ENCODE results near the gene PDP2. TPM values are rescaled to one million over a fixed set of nuclear protein-coding genes. Genes with fewer than 3 reads are reported as not detected.

PDP2 gene
- polyA plus RNA-seq, 1 donor (not counting 4 experiments of a cell fraction or from before 2014, with no cell fraction given), result 18.5 TPM

- dilution Hi-C loops (cut with MboI; ENCODE audit: extremely low pct_ligation_motif_present, low sequenced_read_pairs), result no loop called here
- H3K27me3 ChIP-seq (ENCODE audit: control insufficient read depth, extremely low read depth, insufficient read depth, low read length), result peaks cover 3% of the 10 kb centered on the region
- no peaks in the 10 kb centered on the region for H3K9me1 ChIP-seq (ENCODE audit: control insufficient read depth, extremely low read depth, insufficient read depth, low read length)
- H3K9me3 ChIP-seq (ENCODE audit: control insufficient read depth, low read depth, low read length), result no peaks in the 10 kb centered on the region
- DNase-seq (ENCODE audit: low read depth, low spot score) (no peak), FAIRE-seq (no peak)
- no peak overlapping the region for H3K27ac ChIP-seq (ENCODE audit: control insufficient read depth, insufficient read depth, low read length)
- no peaks in the 10 kb centered on the region for H3K79me2 ChIP-seq (ENCODE audit: control insufficient read depth, insufficient read depth, low read length)
- no peaks in the 10 kb centered on the region for H3K4me1 ChIP-seq (ENCODE audit: control insufficient read depth, extremely low read depth, insufficient read depth, low read length)
- no peaks in the 10 kb centered on the region for H4K20me1 ChIP-seq (ENCODE audit: control insufficient read depth, extremely low read depth, insufficient read depth, low read length)
- H3K9ac ChIP-seq (ENCODE audit: control insufficient read depth, extremely low read depth, insufficient read depth, low read length), result no peak overlapping the region
- no peak overlapping the region for H2AFZ ChIP-seq (ENCODE audit: control insufficient read depth, low read length)
- H3K4me2 ChIP-seq (ENCODE audit: control insufficient read depth, extremely low read depth, insufficient read depth, low read depth, low read length), result no peak overlapping the region
- H3K4me3 ChIP-seq (ENCODE audit: control insufficient read depth in 2 of 3, extremely low read depth in 1 of 3, insufficient read depth in 2 of 3, low read depth in 1 of 3, low read length in 3 of 3), result no peak overlapping the region
- no peaks in the 10 kb centered on the region for H3K36me3 ChIP-seq (ENCODE audit: control insufficient read depth in 2 of 2, extremely low read depth in 1 of 2, insufficient read depth in 2 of 2, low read length in 2 of 2)
- TF ChIP-seq EZH2 (IDR thresholded peaks at IDR 0.05; ENCODE audit: low read length) (no peak), CTCF (optimal IDR thresholded peaks at IDR 0.05 in 1 of 3, IDR thresholded peaks at IDR 0.05 in 1 of 3, conservative IDR thresholded peaks at IDR 0.05 in 1 of 3; ENCODE audit: extremely low read depth in 1 of 3, insufficient read depth in 2 of 3, low read length in 3 of 3) (no peak)
These were observed 24.1 kb upstream of the PDP2 start for GRCh38 chr16:66856184-66856730.

GRCh38 chr16:66856801-66857200 is 23.5 kb upstream of the PDP2 start:
- H2AFZ ChIP-seq (ENCODE audit: control insufficient read depth, low read length), result no peak overlapping the region
- no peaks in the 10 kb centered on the region for H3K4me1 ChIP-seq (ENCODE audit: control insufficient read depth, extremely low read depth, insufficient read depth, low read length)
- no peaks in the 10 kb centered on the region for H3K9me1 ChIP-seq (ENCODE audit: control insufficient read depth, extremely low read depth, insufficient read depth, low read length)
- no peaks in the 10 kb centered on the region for H3K79me2 ChIP-seq (ENCODE audit: control insufficient read depth, insufficient read depth, low read length)
- no peaks in the 10 kb centered on the region for H3K27me3 ChIP-seq (ENCODE audit: control insufficient read depth, extremely low read depth, insufficient read depth, low read length)
- no peaks in the 10 kb centered on the region for H3K9me3 ChIP-seq (ENCODE audit: control insufficient read depth, low read depth, low read length)
- H3K9ac ChIP-seq (ENCODE audit: control insufficient read depth, extremely low read depth, insufficient read depth, low read length), result no peak overlapping the region
- DNase-seq (ENCODE audit: low read depth, low spot score) (no peak), FAIRE-seq (no peak)
- H3K4me2 ChIP-seq (ENCODE audit: control insufficient read depth, extremely low read depth, insufficient read depth, low read depth, low read length), result no peak overlapping the region
- TF ChIP-seq CTCF (optimal IDR thresholded peaks at IDR 0.05 in 1 of 3, IDR thresholded peaks at IDR 0.05 in 1 of 3, conservative IDR thresholded peaks at IDR 0.05 in 1 of 3; ENCODE audit: extremely low read depth in 1 of 3, insufficient read depth in 2 of 3, low read length in 3 of 3), result no peak
- no peak for TF ChIP-seq EZH2 (IDR thresholded peaks at IDR 0.05; ENCODE audit: low read length)
- no peaks in the 10 kb centered on the region for H4K20me1 ChIP-seq (ENCODE audit: control insufficient read depth, extremely low read depth, insufficient read depth, low read length)
- H3K36me3 ChIP-seq (ENCODE audit: control insufficient read depth in 2 of 2, extremely low read depth in 1 of 2, insufficient read depth in 2 of 2, low read length in 2 of 2), result no peaks in the 10 kb centered on the region
- dilution Hi-C loops (cut with MboI; ENCODE audit: extremely low pct_ligation_motif_present, low sequenced_read_pairs), result no loop called here
- H3K27ac ChIP-seq (ENCODE audit: control insufficient read depth, insufficient read depth, low read length), result no peak overlapping the region
- H3K4me3 ChIP-seq (ENCODE audit: control insufficient read depth in 2 of 3, extremely low read depth in 1 of 3, insufficient read depth in 2 of 3, low read depth in 1 of 3, low read length in 3 of 3), result no peak overlapping the region
